Measurements from ENCODE around the gene LYPD6B.

The LYPD6B gene

DNA sequence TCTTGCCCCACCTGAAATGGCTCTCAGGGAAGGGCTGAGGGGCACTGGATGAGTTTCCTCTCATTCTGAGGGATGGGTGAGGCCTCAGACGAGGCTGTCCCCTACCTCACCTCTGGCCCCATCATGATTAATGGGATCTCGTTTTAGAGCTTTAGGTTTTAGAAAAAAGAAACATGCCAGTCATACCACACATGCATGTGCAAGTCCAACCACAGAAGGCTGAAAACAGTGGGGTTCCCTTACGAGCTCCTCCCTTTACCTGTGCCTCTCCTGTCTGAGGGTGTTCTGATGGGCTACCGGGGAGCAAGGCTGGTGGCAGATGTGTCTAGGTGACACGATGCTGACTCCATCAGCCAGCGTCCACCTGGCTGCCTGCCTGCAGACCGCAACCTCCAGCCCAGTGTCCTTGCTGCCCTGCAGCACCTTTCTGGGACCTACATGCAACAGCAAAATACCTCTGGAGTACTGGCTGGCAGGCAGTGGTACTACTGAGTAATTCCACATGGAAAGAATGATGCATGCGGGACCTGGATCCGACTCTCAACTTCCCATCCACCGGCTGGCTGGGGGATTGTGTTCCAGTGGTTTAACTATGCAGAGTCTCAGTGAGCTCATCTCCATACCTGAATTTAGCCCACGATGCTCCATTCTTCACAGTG lies 9.1 kb upstream of the LYPD6B start:
- TF ChIP-seq, protein P1, sequence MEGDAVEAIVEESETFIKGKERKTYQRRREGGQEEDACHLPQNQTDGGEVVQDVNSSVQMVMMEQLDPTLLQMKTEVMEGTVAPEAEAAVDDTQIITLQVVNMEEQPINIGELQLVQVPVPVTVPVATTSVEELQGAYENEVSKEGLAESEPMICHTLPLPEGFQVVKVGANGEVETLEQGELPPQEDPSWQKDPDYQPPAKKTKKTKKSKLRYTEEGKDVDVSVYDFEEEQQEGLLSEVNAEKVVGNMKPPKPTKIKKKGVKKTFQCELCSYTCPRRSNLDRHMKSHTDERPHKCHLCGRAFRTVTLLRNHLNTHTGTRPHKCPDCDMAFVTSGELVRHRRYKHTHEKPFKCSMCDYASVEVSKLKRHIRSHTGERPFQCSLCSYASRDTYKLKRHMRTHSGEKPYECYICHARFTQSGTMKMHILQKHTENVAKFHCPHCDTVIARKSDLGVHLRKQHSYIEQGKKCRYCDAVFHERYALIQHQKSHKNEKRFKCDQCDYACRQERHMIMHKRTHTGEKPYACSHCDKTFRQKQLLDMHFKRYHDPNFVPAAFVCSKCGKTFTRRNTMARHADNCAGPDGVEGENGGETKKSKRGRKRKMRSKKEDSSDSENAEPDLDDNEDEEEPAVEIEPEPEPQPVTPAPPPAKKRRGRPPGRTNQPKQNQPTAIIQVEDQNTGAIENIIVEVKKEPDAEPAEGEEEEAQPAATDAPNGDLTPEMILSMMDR (conservative IDR thresholded peaks at IDR 0.05; ENCODE audit: low read length) = no peak
- DNase-seq (ENCODE audit: low read depth) = no peak
- H3K4me3 ChIP-seq (ENCODE audit: low read length) = no peak overlapping the region

DNA sequence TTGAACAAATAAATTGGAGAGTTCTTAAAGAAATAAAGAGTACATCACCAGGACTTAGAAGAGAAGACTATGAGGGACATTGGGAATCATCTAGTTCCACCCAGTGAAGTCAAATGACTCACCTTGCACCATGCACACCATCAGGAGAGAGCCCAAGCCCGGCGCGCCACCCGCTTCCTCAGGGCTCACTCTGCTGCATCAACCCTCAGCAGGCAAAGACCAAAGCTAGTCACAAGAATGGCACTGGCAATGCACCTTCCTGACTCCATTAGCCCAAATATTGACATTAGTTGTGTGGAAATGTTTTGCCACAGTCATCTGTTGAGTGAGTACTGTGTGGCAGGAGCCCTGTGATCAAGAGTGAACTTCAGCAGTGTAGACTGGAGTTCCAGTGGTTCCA lies 7.1 kb upstream of the LYPD6B start:
- H3K4me3 ChIP-seq (ENCODE audit: low read length) = no peak overlapping the region
- TF ChIP-seq, protein P1 (conservative IDR thresholded peaks at IDR 0.05; ENCODE audit: low read length) = no peak
- no peak for DNase-seq (ENCODE audit: low read depth)

DNA sequence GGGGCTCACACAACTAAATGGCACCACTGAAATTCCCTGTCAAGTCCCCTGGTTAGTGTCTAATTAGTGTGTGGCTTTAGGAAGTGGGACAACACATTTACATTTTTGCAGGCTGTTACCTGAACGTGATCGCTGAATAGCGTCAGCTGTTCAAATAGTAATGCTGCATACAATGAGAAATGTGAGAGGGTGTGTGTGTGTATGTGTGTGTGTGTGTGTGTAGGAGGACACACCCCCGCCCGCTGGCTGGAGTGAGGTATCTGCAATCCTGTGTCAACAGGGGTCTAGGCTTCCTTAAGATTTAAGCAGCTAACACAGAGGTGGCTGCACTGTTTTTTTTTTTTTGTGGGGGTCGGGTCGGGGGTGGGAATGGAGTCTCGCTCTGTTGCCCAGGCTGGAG lies 4.8 kb upstream of the LYPD6B start:
- H3K4me3 ChIP-seq (ENCODE audit: low read length) = no peak overlapping the region
- no peak for DNase-seq (ENCODE audit: low read depth)
- TF ChIP-seq, protein P1 (conservative IDR thresholded peaks at IDR 0.05; ENCODE audit: low read length) = no peak

DNA sequence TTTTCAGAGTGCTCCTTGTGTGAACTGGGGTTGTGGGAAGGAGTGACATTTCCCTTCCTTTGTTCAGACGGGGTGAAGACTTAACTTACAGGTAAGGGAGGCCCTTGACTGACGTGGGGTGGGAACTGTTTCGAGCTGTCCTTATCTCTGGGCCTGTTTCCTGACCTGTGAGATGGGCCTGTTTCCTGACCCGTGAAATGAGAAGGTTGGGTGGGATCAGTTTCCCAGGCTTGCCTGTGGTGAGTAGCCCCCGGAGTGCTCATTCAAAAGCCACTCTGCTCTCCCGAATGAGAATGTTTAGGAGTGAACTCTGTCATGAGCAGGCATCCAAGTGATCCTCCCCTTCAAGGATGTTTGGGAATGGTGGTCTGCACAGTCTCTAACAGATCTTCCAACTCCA lies 4.1 kb upstream of the LYPD6B start:
- TF ChIP-seq, protein P1 (conservative IDR thresholded peaks at IDR 0.05; ENCODE audit: low read length) = no peak
- no peak overlapping the region for H3K4me3 ChIP-seq (ENCODE audit: low read length)
- no peak for DNase-seq (ENCODE audit: low read depth)

DNA sequence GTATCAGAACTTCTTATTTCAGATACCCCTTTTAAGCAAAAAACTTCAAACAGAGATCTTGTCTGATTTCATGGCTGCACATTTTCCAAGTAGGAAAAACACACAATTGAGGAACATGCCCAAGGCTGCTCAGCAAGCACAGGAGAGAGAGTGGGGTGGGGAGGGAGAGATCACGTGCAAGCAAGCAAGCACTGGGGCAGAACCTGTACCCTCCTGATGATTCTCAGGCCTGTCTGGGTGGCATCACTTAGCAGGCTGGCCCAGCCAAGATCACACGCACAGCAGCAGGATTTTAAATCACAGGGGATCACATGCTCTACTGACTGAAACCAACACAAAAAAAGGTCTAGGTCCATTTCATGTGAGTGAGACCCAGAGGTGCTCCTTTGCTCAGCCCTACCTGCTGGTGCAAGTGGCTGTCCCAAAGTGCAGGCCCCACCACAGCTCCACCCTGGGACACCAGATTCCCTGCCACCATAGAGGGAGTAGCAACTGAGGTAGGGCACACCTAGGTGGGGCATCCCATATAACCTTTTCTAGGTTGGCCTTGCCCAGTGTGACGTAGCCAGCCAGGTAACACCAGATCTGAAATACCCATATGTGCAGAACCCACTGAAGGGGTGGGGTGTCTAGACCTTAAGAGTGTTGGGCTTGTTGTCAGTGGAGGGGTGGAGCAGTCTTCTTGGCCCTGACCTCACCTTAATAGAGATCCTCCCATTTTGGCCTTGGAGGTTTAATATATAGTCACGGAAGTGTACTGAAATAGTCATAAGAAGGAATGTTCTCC lies 1.8 kb upstream of the LYPD6B start:
- H3K4me3 ChIP-seq (ENCODE audit: low read length) = no peak overlapping the region
- TF ChIP-seq, protein P1 (conservative IDR thresholded peaks at IDR 0.05; ENCODE audit: low read length) = no peak
- DNase-seq (ENCODE audit: low read depth) = no peak

DNA sequence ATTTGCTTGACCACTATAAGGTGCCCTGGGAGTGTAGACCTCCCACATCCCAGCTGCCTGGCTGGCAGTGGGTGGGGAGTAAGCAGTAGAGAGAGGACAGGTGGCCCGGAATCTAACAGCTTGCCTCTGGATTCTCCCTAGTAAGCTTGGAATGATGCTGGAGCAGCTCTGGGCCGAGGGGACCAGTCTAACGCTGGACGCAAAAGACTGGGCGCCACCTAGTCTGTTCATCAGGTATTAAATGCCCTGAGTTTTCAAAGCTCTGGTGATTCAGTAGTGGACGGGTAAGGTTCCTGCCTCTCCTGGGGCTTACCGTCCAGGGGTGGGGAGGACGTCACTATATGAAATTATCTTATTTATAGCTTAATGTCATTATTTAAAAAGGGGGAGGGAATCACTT lies 648 bp upstream of the LYPD6B start:
- TF ChIP-seq, protein P1 (conservative IDR thresholded peaks at IDR 0.05; ENCODE audit: low read length) = no peak
- peak overlapping the region; percentile 54 for H3K4me3 ChIP-seq (ENCODE audit: low read length)
- DNase-seq (ENCODE audit: low read depth) = no peak

DNA sequence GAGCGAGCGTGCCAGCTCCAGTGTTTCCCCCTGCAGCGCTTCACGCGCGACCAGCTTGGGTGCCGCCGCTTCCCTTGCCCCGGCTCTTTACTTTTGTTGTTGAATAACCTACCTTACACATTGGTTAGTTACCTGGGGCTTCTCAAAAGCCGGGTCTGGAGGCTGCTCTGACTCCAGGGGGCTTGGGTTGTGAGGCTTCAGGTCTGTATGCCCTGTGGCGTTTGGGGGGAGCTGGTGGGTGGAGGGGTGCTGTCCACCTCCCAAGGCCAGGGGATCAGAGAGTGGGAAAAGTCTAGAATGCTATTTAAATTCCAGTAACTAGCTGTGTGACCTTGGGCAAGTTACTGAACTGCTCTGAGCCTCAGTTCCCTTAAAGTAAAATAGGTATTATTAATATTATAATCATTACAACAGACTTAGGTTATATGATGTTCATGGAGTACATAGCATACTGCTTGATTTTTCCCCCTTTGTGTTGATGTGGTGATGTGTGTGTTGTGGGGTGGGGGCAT lies 770 bp downstream of the LYPD6B start:
- no peak for DNase-seq (ENCODE audit: low read depth)
- peak overlapping the region; percentile 62 for H3K4me3 ChIP-seq (ENCODE audit: low read length)
- TF ChIP-seq, protein P1 (conservative IDR thresholded peaks at IDR 0.05; ENCODE audit: low read length) = no peak

Data from AG10803 (cell line).